ENCODE measurements around the gene FOXJ3. TPM values are rescaled to one million over a fixed set of nuclear protein-coding genes. Genes with fewer than 3 reads are reported as not detected.

The FOXJ3 gene
- total and polyA plus RNA-seq, 2 of the 8 experiments (the other 6 are each of a cell fraction or from before 2014, with no cell fraction given) = 48.6 to 51.9 TPM

DNA sequence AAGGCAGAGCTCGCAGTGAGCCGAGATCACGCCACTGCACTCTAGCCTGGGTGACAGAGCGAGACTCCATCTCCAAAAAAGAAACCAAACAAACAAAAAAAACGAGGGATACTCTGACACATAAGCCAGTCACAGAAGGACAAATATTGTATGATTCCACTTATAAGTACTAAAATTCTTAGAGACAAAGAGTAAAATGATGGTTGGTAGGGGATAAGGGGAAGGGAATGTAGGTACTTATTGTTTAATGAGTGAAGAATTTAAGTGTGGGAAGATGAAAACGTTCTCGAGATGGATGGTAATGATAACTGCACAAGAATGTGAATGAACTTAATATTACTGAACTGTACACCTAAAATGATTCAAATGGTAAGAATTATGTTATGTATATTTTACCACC is 103.8 kb downstream of the FOXJ3 start (continued):
- TF ChIP-seq RFX5 (IDR thresholded peaks at IDR 0.05; ENCODE audit: borderline replicate concordance, low read depth, low read length) = no peak

All from H1 (cell line).